Tibial artery (tissue), 4 donors: ENCODE results near the gene CHD9.
A peak's percentile ranks its signal among the peaks of the same experiment; 100 is the strongest.

Source experiments
- DNase-seq, 2 donors: peaks; one replicate each; pipeline ENCODE4 v3.0.0-alpha.2; 2019
- H3K27ac ChIP-seq, 2 donors: fragments of 200-600 bp; sonication (generic) in 1 of 2; 1 replicate in 1 of 2; 2 replicates in 1 of 2; pipeline ENCODE4 v1.5.1; 2018 to 2019; ENCODE audit warnings: mild to moderate bottlenecking in 1 of 2
- H3K27me3 ChIP-seq, 2 donors: fragments of 200-600 bp; sonication (generic) in 1 of 2; one replicate each; pipeline versions ENCODE4 v1.5.1 to v1.6.0; 2016 to 2019
- H3K36me3 ChIP-seq, 3 donors: fragments of 200-600 bp; sonication (generic) in 2 of 3; one replicate each; pipeline ENCODE4 v1.5.1; 2016 to 2019; ENCODE audit warnings: mild to moderate bottlenecking in 2 of 3
- H3K4me1 ChIP-seq, 4 donors: fragments of 200-600 bp; sonication (generic) in 2 of 4; 1 replicate in 3 of 4; 2 replicates in 1 of 4; pipeline ENCODE4 v1.5.1; 2016 to 2019
- H3K4me3 ChIP-seq, 2 donors: fragments of 200-600 bp; sonication (generic) in 1 of 2; 1 replicate in 1 of 2; 2 replicates in 1 of 2; pipeline ENCODE4 v1.5.1; 2018 to 2019; ENCODE audit warnings: mild to moderate bottlenecking in 2 of 2
- H3K9me3 ChIP-seq, 3 donors: fragments of 200-600 bp; sonication (generic) in 1 of 3; one replicate each; pipeline ENCODE4 v1.5.1; 2016 to 2019
- intact Hi-C: fragments of 100-400 bp; cut with DNase I; formaldehyde crosslinking; loops from one replicate; pipeline ENCODE4 v1.15.0; 2023; ENCODE audit warnings: low total_unique reads
- TF ChIP-seq, protein P1 (sequence below), 2 experiments: fragments of 200-600 bp in 1 of 2; fragments of 450-650 bp in 1 of 2; IDR thresholded peaks; one replicate each; pipeline ENCODE4 v1.5.1; 2017 to 2019; ENCODE audit warnings: antibody characterized with exemption in 2 of 2, mild to moderate bottlenecking in 1 of 2, moderate library complexity in 1 of 2

CHD9 gene

DNA sequence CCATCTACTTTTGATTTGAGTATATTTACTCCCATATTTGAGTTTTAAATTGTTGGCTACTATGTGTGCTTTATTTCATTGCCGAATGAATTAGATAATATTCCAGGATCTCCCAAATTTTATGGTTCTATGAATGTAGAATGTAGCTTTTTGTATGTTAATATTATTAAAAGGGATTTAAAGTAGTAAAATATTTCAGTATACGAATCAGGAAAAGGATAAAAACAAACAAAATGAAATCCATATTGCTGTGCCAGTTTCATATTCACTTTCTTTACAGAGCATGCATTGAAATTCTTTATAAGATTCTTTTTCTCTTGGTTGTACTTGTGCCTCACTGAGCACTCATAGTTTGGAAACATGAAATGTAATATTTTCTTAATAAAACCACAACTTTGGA, 155.1 kb downstream of the CHD9 start:
- no peak for DNase-seq
- Histone ChIP-seq H3K9me3 (no peaks in the 10 kb centered on the region), H3K4me1 (peaks cover 0 to 73% (median 20%) of the 10 kb centered on the region in 4 donors), H3K36me3 (no peaks in the 10 kb centered on the region), H3K27me3 (no peaks in the 10 kb centered on the region), H3K4me3 (peak overlapping the region in 1 of 2 donors; percentile 44), H3K27ac (peak overlapping the region; percentile 68 to 74)
- TF ChIP-seq, protein P1, sequence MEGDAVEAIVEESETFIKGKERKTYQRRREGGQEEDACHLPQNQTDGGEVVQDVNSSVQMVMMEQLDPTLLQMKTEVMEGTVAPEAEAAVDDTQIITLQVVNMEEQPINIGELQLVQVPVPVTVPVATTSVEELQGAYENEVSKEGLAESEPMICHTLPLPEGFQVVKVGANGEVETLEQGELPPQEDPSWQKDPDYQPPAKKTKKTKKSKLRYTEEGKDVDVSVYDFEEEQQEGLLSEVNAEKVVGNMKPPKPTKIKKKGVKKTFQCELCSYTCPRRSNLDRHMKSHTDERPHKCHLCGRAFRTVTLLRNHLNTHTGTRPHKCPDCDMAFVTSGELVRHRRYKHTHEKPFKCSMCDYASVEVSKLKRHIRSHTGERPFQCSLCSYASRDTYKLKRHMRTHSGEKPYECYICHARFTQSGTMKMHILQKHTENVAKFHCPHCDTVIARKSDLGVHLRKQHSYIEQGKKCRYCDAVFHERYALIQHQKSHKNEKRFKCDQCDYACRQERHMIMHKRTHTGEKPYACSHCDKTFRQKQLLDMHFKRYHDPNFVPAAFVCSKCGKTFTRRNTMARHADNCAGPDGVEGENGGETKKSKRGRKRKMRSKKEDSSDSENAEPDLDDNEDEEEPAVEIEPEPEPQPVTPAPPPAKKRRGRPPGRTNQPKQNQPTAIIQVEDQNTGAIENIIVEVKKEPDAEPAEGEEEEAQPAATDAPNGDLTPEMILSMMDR (IDR thresholded peaks at IDR 0.05) = no peak
- intact Hi-C loops = loop anchor here (10.0 kb wide), 1 partner anchor 155 kb away; the partner anchor contains the start of genes CHD9 and CHD9NB

DNA sequence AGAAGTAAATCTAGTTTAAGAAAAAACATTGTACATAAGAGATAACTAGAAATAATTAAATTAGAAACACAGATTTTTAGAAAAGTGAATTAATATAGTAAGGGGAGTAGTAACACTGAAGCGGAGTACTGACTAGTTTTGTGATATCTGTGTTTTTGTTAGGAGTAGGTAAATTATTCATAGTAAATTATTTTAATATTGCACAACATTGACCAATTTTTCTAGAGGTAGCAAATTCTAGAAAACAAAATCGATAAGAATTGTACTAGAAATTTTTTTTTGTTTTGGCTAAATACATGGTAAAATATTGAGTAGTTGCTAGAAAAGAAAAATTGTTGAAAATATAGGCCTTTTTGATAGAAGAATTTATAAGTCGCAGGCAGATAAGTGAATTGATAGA, 156.5 kb downstream of the CHD9 start:
- intact Hi-C loops = no loop called here
- H3K36me3 ChIP-seq = no peaks in the 10 kb centered on the region
- no peaks in the 10 kb centered on the region for H3K9me3 ChIP-seq
- TF ChIP-seq, protein P1 (IDR thresholded peaks at IDR 0.05) = no peak
- no peak overlapping the region for H3K27ac ChIP-seq
- no peaks in the 10 kb centered on the region for H3K27me3 ChIP-seq
- no peak overlapping the region for H3K4me3 ChIP-seq
- DNase-seq = no peak
- peaks cover 0 to 87% (median 20%) of the 10 kb centered on the region in 4 donors for H3K4me1 ChIP-seq

- Histone ChIP-seq H3K9me3 (no peaks in the 10 kb centered on the region), H3K4me3 (no peak overlapping the region), H3K27me3 (no peaks in the 10 kb centered on the region), H3K36me3 (no peaks in the 10 kb centered on the region), H3K4me1 (peaks cover 0 to 90% (median 20%) of the 10 kb centered on the region in 4 donors), H3K27ac (no peak overlapping the region)
- DNase-seq = no peak
- TF ChIP-seq, protein P1 (IDR thresholded peaks at IDR 0.05) = no peak
- intact Hi-C loops = no loop called here
Observed at GRCh38 chr16:53212893-53213223, 158.1 kb downstream of the CHD9 start.

DNA sequence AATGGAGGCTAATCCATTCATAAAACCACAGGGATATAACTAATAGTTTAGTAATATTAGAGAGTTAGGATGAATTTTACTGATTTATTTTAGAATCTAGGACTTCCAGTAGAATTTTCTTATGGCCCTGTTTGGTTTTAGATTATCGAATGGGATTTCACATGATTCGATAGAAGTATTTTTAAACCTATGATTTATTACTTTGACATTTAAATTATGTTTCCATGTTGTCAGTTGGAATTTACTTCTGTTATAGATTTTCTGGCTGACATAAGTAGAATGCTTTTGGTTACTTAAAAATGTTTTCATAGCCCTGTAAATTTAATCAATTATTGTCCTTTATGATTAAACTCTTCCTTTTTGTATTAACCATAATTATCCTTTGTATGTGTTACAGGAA, 158.8 kb downstream of the CHD9 start:
- Histone ChIP-seq H3K27ac (no peak overlapping the region), H3K36me3 (no peaks in the 10 kb centered on the region), H3K4me3 (no peak overlapping the region), H3K27me3 (no peaks in the 10 kb centered on the region), H3K9me3 (no peaks in the 10 kb centered on the region), H3K4me1 (peaks cover 0 to 83% (median 17%) of the 10 kb centered on the region in 4 donors)
- no peak for DNase-seq
- intact Hi-C loops = no loop called here
- TF ChIP-seq, protein P1 (IDR thresholded peaks at IDR 0.05) = no peak

- H3K27ac ChIP-seq = no peak overlapping the region
Observed at GRCh38 chr16:53216798-53217197, 162.0 kb downstream of the CHD9 start.

More at GRCh38 chr16:53216798-53217197, 162.0 kb downstream of the CHD9 start:
- no peaks in the 10 kb centered on the region for H3K9me3 ChIP-seq
- H3K4me3 ChIP-seq = no peak overlapping the region
- TF ChIP-seq, protein P1 (IDR thresholded peaks at IDR 0.05) = no peak
- no peaks in the 10 kb centered on the region for H3K27me3 ChIP-seq
- no peak for DNase-seq
- intact Hi-C loops = no loop called here
- no peaks in the 10 kb centered on the region for H3K36me3 ChIP-seq
- peaks cover 0 to 86% (median 32%) of the 10 kb centered on the region in 4 donors for H3K4me1 ChIP-seq
